GM13976 (cell line): ENCODE results near the gene SLC38A10.

Source experiments
- DNase-seq: peaks from one replicate; pipeline ENCODE4 v3.0.0; 2012; ENCODE audit warnings: low spot score
- in situ Hi-C: fragments of 300-500 bp; cut with MboI; formaldehyde crosslinking; loops from one replicate; pipeline ENCODE4 v1.12.0; 2022; ENCODE audit warnings: low sequenced_read_pairs, mixed read lengths, inconsistent platforms; ENCODE audit not compliant: unreplicated experiment
- TF ChIP-seq, protein P1 (sequence below): IDR thresholded peaks from 2 replicates; pipeline ENCODE4 v1.5.1; 2012; ENCODE audit warnings: borderline replicate concordance, mild to moderate bottlenecking; ENCODE audit not compliant: insufficient read depth; ENCODE audit errors: extremely low read depth, missing control alignments, control extremely low read depth

The SLC38A10 gene

DNA sequence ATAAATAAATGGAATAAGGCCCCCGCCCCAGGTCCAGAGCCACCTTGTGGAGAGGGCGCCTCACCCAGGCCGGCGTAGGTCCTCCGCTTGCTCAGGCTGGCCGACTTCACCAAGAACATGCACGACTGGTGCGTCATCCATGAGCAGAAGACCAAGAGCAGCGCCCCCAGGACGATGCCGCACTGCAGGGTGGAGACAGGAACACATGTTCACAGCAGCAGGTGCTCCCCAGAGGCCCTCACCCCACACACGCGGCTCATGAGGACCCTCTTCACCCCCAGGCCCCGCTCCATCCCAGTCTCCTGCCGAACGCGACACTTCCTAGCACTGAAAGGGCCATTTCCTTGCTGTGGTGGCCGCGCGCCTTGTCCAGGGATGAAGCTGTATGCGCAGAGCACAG, 5.5 kb downstream of the SLC38A10 start:
- no peak for DNase-seq
- TF ChIP-seq, protein P1, sequence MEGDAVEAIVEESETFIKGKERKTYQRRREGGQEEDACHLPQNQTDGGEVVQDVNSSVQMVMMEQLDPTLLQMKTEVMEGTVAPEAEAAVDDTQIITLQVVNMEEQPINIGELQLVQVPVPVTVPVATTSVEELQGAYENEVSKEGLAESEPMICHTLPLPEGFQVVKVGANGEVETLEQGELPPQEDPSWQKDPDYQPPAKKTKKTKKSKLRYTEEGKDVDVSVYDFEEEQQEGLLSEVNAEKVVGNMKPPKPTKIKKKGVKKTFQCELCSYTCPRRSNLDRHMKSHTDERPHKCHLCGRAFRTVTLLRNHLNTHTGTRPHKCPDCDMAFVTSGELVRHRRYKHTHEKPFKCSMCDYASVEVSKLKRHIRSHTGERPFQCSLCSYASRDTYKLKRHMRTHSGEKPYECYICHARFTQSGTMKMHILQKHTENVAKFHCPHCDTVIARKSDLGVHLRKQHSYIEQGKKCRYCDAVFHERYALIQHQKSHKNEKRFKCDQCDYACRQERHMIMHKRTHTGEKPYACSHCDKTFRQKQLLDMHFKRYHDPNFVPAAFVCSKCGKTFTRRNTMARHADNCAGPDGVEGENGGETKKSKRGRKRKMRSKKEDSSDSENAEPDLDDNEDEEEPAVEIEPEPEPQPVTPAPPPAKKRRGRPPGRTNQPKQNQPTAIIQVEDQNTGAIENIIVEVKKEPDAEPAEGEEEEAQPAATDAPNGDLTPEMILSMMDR: no peak
- in situ Hi-C loops: no loop called here

GRCh38 chr17:81288715-81289114, 6.4 kb downstream of the SLC38A10 start:
- in situ Hi-C loops: no loop called here
- DNase-seq: no peak
- TF ChIP-seq, protein P1: no peak

DNA sequence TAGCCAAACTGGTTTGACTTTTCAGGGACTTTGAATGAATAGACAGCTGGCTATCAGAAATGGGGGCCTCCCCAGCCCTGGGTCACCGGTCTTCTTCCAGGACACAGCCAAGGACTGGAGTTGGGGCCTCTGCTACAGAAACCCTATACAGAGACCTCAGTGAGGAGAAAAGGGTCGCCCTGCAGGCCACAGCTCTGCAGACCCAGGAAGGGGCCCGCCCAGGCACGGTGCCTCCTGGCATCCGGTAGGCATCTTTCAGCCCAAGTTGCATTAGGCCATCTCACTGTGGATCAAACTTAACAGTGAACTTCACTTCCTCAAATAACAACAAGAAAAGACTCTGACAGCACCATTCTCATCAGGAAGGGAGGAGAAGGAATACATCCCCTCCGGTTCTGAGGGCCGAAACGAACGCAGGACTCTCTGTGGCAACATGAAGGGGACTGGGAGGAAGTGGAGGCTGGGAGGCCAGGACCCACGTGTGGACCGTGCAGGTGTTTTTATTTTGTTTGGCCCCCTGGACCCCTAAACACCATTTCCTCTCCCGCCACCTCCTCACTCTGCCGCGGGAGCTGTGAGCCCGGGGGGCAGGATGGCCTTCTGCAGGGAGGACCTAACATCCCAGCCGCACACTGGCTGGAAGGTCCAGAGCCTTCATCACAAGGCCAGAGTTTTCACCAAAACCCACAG, 7.2 kb downstream of the SLC38A10 start:
- TF ChIP-seq, protein P1: no peak
- DNase-seq: no peak
- in situ Hi-C loops: no loop called here

DNA sequence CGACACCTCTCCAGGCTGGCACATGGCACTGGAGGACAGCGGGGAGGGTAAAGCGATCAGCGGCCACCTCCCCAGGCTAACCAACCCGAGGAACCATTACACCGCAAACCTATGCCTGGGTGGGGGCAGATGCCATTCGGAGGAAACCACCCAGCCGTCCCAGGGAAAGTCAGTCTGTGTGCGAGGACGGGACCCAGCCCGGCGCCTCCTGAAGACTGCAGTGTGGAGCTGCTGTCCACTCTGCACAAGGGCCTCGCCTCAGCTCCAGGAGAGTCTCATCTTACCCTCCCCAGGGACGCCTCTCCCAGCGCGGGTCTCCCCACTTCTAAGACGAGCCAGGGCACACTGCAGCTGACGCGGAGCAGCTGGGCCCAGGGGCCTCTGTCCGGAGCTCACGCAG, 8.0 kb downstream of the SLC38A10 start:
- in situ Hi-C loops: no loop called here
- TF ChIP-seq, protein P1: no peak
- no peak for DNase-seq

DNA sequence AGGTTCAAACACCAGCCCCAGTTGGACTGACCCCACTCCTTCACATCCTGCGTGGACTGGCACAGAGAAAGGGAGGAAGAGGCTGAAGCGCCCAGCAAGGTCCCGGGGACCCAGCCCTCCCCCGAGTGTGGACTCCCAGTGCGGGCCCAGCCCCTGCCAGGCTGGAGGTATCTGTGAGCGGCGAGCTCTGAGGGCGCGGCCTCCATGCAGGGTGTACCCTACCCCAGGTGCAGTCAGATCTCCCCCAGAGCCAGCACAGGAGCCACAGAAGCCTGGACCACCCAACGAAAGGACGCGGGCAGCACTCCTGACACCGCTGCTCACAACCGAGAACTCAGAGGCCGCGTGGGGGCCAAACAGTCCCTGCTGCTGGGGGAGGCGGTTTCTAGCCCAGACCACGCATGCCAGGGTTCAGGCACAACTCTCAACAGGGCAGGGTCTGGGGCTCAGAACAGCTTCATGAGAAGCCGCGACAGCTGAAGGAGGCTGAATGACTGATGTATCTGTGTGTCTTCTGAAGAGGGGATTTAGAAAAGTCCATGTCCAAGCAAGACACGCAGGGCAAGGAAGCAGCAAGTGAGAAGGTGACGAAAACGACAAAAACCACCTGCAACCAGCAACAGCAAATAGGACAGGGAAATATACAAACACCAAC, 8.5 kb downstream of the SLC38A10 start:
- TF ChIP-seq, protein P1: no peak
- DNase-seq: no peak
- in situ Hi-C loops: no loop called here

GRCh38 chr17:81285894-81286293, 9.2 kb downstream of the SLC38A10 start:
- no peak for DNase-seq
- in situ Hi-C loops: no loop called here
- TF ChIP-seq, protein P1: no peak
